Suprapubic skin (tissue), 3 donors: ENCODE data around the gene KCND1.

Experiments used
- CTCF ChIP-seq, 2 donors: fragments of 200-600 bp in 1 of 2; fragments of 450-650 bp in 1 of 2; sonication (generic) in 1 of 2; IDR thresholded peaks; one replicate each; pipeline ENCODE4 v1.5.1; 2016 to 2019; ENCODE audit warnings: antibody characterized with exemption in 2 of 2, mild to moderate bottlenecking in 1 of 2, moderate library complexity in 1 of 2
- EP300 ChIP-seq: sonication (generic); formaldehyde crosslinking; IDR thresholded peaks from one replicate; pipeline ENCODE4 v1.6.1; 2017; ENCODE audit warnings: antibody characterized with exemption

- no peak for TF ChIP-seq CTCF (IDR thresholded peaks at IDR 0.05)
- TF ChIP-seq EP300, result no peak
Measured at GRCh38 chrX:48934581-48935300, 36.9 kb downstream of the KCND1 start.
